K562 (cell line): ENCODE data around the gene NSUN6. TPM values are rescaled to one million over a fixed set of nuclear protein-coding genes. Genes with fewer than 3 reads are reported as not detected.

Experiments used
- ATF1 ChIP-seq, 2 experiments: fragments of 450-650 bp in 1 of 2; IDR thresholded peaks; 2 replicates each; pipeline ENCODE4 v1.6.1; 2016; ENCODE audit warnings: missing compliant biosample characterization in 1 of 2, missing genetic modification characterization in 1 of 2
- CBFA2T3 ChIP-seq: fragments of 450-650 bp; IDR thresholded peaks from 2 replicates; pipeline ENCODE4 v1.6.1; 2017
- CBX3 ChIP-seq, 2 experiments: IDR thresholded peaks; 1 replicate in 1 of 2; 2 replicates in 1 of 2; pipeline ENCODE4 v1.6.1; 2012; ENCODE audit warnings: inconsistent platforms in 2 of 2, low read length in 2 of 2, borderline replicate concordance in 1 of 2, control low read depth in 1 of 2
- CUX1 ChIP-seq: fragments of 200-800 bp; sonication (Bioruptor generic); IDR thresholded peaks from 2 replicates; pipeline ENCODE4 v1.6.1; 2016; ENCODE audit warnings: missing genetic modification characterization, missing compliant biosample characterization
- MAX ChIP-seq: sonication (generic); formaldehyde crosslinking; IDR thresholded peaks from 2 replicates; pipeline ENCODE4 v1.9.0; 2022; ENCODE audit warnings: mild to moderate bottlenecking, missing genetic modification reagents
- MCM5 ChIP-seq: fragments of 450-650 bp; IDR thresholded peaks from 2 replicates; pipeline ENCODE4 v1.6.1; 2016; ENCODE audit warnings: low read depth
- SRSF3 ChIP-seq: fragments of 200-400 bp; formaldehyde crosslinking; IDR thresholded peaks from 2 replicates; pipeline ENCODE4 v1.6.1; 2016; ENCODE audit warnings: mild to moderate bottlenecking, low read length, moderate library complexity; ENCODE audit not compliant: insufficient read depth
- TBP ChIP-seq: optimal IDR thresholded peaks from 2 replicates; pipeline ENCODE3; 2011; ENCODE audit warnings: low read depth, low read length, improper control_type of control experiment
- YBX1 ChIP-seq: fragments of 450-650 bp; IDR thresholded peaks from 2 replicates; pipeline ENCODE4 v1.7.1; 2016; ENCODE audit warnings: mild to moderate bottlenecking
- ZFX ChIP-seq: sonication (generic); formaldehyde crosslinking; IDR thresholded peaks from 2 replicates; pipeline ENCODE4 v1.8.0; 2022; ENCODE audit warnings: mild to moderate bottlenecking, missing genetic modification reagents, moderate library complexity
- polyA plus RNA-seq, 8 experiments: library from polyadenylated mRNA; depleted of rRNA in 4 of 8; stranded (reverse) in 5 of 8; unstranded in 3 of 8; fragments of >200 nt; fragmentation: Nextera tagmentation in 2 of 8; fragmentation: Illumina TruSeq in 1 of 8; extraction: Ambion mirVana in 2 of 8; extraction: Trizol in 1 of 8; gene quantifications; 2 replicates each; pipeline versions ENCODE4 v1.2.1 to v1.2.3, GENCODE V29; 2011 to 2014; ENCODE audit warnings: inconsistent platforms in 1 of 8, missing spikeins in 1 of 8
- total RNA-seq, 7 experiments: library from RNA; depleted of rRNA in 6 of 7; stranded (reverse); fragments of >200 nt in 6 of 7; fragmentation: Illumina TruSeq in 2 of 7; extraction: Trizol in 2 of 7; gene quantifications; 2 replicates each; pipeline versions ENCODE4 v1.2.1 to v1.2.3, GENCODE V29; 2011 to 2021; ENCODE audit warnings: low replicate concordance in 1 of 7
- TF ChIP-seq, protein P1 (sequence below): IDR thresholded peaks from 3 replicates; pipeline ENCODE4 v1.6.1; 2011; ENCODE audit warnings: borderline replicate concordance, mild to moderate bottlenecking; ENCODE audit not compliant: insufficient read length, insufficient read depth
- TF ChIP-seq, protein P2 (sequence below): fragments of 450-650 bp; IDR thresholded peaks from 2 replicates; pipeline ENCODE4 v1.6.1; 2016; ENCODE audit warnings: low read depth

NSUN6 gene
- total and polyA plus RNA-seq, 9 of the 15 experiments (the other 6 are each of a cell fraction or from before 2014, with no cell fraction given), result 12.5 to 33.1 (median 24.2) TPM

- TF ChIP-seq CUX1 (no peak), ZFX (0 out of 2 replicates have a peak, but pooled peaks have one; percentile 41), CBFA2T3 (0 out of 2 replicates have a peak, but pooled peaks have one; percentile 9), ATF1 (CRISPR knock-in tag; IDR thresholded peaks at IDR 0.05) (peak; percentile 80), ATF1 (tag; IDR thresholded peaks at IDR 0.05) (peak; percentile 96), CBX3 (IDR thresholded peaks at IDR 0.05; ENCODE audit: borderline replicate concordance in 1 of 2, low read length in 2 of 2) (0 out of 3 replicates have a peak, but pooled peaks of 1 of the 2 experiments have one; percentile 21), MAX (CRISPR knock-in tag) (peak; percentile 76), TBP (peak; percentile 84), YBX1 (no peak), MCM5 (no peak), SRSF3 (no peak)
- TF ChIP-seq, protein P1, sequence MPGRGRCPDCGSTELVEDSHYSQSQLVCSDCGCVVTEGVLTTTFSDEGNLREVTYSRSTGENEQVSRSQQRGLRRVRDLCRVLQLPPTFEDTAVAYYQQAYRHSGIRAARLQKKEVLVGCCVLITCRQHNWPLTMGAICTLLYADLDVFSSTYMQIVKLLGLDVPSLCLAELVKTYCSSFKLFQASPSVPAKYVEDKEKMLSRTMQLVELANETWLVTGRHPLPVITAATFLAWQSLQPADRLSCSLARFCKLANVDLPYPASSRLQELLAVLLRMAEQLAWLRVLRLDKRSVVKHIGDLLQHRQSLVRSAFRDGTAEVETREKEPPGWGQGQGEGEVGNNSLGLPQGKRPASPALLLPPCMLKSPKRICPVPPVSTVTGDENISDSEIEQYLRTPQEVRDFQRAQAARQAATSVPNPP, result no peak
- TF ChIP-seq, protein P2, sequence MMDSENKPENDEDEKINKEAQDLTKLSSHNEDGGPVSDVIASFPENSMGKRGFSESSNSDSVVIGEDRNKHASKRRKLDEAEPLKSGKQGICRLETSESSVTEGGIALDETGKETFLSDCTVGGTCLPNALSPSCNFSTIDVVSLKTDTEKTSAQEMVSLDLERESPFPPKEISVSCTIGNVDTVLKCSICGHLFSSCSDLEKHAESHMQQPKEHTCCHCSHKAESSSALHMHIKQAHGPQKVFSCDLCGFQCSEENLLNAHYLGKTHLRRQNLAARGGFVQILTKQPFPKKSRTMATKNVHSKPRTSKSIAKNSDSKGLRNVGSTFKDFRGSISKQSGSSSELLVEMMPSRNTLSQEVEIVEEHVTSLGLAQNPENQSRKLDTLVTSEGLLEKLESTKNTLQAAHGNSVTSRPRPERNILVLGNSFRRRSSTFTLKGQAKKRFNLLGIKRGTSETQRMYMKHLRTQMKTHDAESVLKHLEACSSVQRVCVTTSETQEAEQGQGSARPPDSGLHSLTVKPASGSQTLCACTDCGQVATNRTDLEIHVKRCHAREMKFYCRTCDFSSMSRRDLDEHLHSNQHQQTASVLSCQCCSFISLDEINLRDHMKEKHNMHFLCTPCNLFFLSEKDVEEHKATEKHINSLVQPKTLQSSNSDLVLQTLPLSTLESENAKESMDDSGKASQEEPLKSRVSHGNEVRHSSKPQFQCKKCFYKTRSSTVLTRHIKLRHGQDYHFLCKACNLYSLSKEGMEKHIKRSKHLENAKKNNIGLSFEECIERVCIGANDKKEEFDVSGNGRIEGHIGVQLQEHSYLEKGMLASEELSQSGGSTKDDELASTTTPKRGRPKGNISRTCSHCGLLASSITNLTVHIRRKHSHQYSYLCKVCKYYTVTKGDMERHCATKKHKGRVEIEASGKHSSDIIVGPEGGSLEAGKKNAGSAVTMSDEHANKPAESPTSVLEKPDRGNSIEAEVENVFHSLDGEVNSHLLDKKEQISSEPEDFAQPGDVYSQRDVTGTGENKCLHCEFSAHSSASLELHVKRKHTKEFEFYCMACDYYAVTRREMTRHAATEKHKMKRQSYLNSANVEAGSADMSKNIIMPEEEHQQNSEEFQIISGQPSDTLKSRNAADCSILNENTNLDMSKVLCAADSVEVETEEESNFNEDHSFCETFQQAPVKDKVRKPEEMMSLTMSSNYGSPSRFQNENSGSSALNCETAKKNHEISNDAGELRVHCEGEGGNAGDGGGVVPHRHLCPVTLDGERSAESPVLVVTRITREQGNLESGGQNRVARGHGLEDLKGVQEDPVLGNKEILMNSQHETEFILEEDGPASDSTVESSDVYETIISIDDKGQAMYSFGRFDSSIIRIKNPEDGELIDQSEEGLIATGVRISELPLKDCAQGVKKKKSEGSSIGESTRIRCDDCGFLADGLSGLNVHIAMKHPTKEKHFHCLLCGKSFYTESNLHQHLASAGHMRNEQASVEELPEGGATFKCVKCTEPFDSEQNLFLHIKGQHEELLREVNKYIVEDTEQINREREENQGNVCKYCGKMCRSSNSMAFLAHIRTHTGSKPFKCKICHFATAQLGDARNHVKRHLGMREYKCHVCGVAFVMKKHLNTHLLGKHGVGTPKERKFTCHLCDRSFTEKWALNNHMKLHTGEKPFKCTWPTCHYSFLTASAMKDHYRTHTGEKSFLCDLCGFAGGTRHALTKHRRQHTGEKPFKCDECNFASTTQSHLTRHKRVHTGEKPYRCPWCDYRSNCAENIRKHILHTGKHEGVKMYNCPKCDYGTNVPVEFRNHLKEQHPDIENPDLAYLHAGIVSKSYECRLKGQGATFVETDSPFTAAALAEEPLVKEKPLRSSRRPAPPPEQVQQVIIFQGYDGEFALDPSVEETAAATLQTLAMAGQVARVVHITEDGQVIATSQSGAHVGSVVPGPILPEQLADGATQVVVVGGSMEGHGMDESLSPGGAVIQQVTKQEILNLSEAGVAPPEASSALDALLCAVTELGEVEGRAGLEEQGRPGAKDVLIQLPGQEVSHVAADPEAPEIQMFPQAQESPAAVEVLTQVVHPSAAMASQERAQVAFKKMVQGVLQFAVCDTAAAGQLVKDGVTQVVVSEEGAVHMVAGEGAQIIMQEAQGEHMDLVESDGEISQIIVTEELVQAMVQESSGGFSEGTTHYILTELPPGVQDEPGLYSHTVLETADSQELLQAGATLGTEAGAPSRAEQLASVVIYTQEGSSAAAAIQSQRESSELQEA, result peak; percentile 71
These were observed at the start of gene NSUN6 (continued) for GRCh38 chr10:18651324-18652007.
